HG03108 (cell line): ENCODE measurements around the gene COL10A1.

ENCODE experiments used
- ATAC-seq: cut with Tn5 transposase; IDR thresholded peaks from one replicate; pipeline ENCODE4 v1.9.1; 2021; ENCODE audit warnings: moderate library complexity; ENCODE audit not compliant: unreplicated experiment

Gene COL10A1

DNA sequence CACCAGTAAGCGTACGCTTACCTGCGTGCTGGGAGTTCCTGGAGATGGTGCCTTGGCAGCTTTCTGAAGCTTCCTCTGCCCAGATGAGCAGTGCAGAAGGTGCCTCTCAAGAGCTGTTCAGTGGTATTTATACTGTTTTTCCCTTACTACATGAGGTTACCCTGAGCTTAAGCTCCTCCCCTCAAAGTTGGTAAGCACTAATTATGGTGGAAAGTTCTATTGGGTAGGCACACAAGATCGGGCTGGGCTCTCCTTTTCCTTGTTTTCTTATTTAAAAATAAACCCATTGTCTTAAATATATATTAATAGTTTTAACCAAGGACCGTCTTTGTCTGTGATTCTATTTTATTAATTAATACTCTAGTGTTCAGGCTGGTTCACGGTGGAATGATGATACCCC is at the start of gene COL10A1:
TSS of gene COL10A1 (minus strand) at position 101 of the 400 bp plus-strand sequence. CDS start 640 bp downstream, outside the sequence.
- ATAC-seq, result no peak

DNA sequence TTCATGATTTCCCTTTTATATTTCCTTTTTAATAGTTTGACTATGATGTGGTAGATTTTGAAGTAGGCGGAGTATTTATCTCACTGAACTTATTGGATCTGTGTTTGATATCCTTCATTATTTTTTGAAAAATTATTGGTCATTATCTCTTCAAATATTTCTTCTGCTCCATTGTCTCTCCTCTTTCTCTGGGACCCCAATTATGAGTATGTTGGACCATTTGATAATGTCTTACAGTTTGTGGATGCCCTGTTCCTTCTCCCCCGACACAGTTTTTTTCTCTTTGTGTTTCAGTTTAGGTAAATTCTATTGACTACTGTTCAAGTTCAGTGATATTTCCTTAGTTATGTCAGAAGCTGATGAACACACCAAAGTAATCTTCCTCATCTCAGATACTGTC is 49.4 kb upstream of the COL10A1 start:
- ATAC-seq, result no peak

DNA sequence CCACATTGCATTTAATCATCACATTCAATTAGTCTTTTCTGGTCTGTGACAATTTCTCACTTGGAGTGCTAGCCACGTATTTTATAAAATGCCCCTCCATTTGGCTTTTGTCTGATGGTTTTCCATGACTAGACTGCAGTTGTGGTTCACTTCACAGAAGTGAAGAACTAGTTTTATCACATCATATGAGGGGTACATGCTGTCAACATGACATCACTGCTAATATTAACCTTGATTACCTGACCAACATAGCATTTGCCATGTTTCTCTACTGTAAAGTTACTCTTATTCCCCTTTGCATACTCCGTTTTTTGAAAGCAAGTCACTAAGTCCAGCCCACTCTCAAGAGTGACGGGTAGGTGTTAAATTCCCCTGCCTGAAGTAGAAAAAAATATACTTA is 48.0 kb upstream of the COL10A1 start:
- ATAC-seq, result no peak

DNA sequence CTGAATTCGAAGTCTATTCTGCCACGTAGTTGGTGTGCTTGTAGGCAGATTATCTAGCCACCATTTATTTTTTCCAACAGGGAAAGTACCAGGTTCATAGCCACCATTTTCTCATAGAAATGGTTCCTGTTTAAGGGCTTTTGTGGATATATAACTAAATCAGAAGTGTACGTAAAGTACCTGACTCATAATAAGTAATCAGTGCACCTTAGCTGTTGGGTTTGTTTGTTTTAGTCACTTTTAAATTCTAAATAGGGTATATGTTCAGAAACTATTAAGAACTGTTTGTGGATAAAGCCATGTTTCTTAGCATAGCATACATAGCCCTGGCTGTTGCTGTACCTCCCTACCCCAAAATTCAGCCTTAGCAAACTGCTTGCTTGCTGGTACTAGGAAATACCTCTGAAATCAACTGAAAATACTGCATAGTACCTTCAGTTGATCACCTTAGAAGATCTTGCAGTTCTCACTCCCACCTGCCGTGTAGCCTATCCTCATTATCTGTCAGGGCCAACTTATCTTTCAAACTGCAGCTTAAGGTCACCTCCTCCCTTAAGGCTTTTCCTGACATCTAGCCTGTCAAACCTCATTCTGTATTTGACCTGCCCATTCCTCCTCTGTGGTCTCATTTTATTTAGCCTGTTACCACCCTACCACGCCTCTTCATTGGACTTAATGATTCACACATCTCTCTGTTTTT is 44.6 kb upstream of the COL10A1 start:
- ATAC-seq, result no peak

DNA sequence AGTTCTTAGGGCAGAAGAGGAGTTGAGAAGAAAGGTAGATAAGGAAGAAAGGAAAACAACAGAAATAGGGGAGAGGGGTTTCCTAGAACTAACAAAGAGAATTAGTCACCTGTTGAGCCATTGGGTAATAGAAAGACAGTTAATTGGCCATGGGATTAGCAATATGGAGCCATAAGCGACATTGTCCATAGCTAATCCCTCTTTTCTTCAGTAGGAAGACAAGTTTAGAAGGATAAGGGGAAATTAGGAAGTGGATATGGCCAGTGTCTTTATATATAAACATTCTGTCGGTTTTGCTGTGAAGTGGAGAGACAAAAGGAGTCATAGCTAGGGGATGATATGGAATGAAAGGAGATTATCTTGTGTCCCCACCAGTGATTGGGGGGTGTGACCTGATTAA is 43.9 kb upstream of the COL10A1 start:
- ATAC-seq, result no peak

DNA sequence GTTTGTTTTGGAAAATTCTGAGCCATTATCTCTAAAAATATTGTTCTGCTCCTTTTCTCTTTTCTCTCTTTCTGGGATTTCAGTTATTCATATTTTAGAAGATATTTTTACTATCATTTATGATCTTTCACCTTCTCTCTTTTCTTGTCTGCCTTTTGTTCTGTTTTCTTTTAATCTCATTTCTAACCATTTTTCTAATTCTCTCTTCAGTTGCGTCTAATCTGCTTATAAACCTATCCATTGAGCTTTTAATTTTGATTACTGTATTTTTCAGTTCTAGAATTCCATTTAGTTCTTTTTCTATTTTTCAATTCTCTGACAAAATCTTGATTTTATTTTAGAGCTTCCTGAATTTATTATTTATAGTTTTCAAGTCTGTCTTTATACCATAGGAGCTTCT is 42.2 kb upstream of the COL10A1 start:
- no peak for ATAC-seq

DNA sequence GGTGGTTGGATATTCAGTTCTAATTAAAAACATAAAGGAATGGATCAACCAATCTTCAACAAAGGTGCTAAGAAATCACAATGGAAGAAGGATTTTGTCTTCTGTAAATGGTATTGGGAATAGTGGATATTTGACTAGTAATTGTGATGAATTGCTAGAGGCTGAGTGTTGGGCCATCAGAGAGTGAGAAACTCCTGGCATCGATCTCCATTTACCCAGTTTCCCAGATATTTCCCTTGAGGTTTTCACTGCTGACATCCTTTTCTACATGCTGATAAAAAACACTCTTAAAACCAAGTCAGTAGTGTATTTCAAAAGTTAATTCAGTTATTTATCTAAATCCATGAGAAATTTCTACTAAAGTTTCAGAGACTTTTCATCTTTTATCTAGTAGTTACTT is 40.4 kb upstream of the COL10A1 start:
- no peak for ATAC-seq

DNA sequence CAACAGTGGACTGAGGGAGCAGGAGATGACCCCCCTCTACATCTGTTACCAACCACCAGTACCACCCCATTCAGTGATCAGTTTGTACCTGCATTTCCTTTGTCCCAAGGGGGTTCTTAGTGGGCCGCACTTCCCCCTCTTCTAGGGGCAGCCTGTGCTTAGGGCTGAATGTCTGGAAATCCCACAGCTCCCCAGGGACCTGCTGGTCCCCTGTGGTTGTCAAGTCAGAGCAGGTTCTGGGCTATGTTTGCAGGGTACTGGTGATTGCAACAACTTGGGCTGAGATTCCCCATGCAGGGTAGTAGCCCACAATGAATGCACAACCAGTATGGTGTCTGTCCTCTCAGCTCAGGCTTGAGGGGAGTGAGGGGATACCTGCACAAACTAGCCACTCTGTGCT is 39.7 kb upstream of the COL10A1 start:
- ATAC-seq, result peak; percentile 47

DNA sequence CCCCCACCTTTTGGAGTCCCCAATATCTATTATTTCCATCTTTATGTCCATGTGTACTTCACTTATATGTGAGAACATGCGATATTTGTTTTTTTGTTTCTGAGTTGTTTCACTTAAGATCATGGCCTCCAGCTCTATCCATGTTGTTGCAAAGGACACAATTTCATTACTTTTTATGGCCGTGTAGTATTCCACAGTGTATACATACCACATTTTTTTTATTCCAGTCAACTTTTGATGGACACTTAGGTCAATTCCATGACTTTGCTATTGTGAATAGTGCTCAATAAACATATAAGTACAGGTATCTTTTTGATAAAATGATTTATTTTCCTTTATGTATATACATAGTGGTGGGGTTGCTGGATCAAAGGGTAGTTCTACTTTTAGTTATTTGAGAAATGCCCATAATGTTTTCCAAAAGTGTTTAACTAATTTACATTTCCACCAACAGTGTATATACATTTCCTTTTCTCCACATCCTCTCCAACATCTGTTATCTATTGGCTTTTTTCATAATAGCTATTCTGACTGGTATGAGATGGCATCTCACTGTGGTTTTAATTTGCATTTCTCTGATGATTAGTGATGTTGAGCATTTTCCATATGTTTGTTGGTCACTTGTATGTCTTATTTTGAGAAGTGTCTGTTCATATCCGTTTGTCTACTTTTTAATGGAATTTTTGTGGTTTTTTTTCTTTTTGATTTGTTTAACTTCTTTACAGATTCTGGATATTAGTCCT is 34.0 kb upstream of the COL10A1 start:
- no peak for ATAC-seq

DNA sequence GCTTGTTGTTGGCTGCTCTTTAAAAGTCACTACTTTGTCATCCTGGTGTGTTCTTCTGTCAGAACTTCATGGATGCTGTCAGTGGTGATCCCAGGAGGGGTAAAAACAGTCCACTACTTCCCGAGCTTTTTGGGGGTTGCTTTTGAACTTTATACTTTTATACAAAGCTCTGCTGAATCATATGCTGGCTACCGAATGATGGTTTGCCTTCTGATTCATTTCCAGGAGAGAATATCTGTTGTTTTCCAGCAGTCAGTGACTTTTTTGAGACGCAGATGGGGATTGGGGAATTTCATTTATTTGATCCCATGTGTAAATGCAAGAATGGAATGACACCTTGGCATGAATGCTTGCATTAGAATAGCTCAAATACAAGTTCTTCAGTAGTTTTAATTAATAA is 32.7 kb upstream of the COL10A1 start:
- ATAC-seq, result no peak

DNA sequence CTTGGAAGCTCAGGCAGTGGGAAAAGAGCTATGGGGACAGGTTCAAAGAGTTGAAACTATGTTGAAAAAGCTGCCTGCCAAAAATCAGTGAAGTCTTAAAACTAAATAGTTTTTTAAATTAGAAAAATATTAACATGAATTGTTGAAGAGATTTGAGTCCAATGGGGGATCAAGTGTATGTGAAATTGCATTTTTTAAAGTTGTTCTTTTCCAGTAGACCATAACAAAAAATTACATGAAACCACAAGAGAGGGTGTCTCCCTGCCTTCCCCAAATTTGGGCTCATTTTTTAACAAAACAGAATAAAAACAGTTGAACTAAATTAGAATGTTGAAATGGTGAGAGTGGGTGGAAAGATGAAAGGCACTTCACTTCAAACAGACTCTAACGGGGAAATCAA is 31.5 kb upstream of the COL10A1 start:
- ATAC-seq, result no peak

DNA sequence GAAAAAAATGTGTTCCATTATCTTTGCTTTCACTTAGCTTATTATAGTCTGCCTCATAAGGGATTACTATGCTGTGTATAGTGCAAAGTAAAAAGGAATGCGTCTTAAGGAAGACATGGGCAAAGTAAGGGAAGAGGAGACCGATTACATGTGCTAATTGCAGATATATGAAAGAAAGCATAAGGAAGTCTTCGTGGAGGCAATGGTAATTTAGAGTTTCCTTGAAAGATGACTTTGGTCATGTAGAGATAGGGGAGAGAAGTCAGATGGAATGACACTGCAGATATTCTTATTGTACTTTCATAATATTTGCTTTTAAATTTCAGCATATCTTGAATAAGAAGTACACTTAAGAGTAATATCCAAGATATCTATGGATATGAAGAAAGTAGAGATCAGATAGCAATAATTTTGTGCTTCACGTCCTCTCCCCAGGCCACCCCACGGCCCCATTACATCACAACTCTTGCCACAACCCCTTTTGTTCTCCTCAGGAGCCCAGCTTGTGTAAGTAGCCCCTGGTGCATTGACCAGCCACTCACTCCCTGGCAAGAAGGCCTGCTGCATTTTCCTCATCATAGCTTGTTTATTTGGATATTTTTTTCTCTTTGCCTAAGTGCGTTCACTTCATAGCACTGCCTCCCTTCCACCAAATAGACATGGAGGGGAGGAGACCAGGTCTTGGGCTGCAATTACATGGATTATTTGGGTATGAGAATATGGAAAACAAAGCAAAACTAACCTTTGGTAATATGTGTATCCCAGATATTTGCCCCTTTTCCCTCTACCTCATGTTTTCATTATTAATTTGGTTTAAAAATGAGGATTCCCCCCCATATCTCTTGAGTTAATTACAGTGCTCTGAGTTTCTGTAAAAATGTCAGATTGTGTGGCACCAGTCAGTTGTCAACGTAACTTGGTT is 30.7 kb upstream of the COL10A1 start:
- ATAC-seq, result no peak

DNA sequence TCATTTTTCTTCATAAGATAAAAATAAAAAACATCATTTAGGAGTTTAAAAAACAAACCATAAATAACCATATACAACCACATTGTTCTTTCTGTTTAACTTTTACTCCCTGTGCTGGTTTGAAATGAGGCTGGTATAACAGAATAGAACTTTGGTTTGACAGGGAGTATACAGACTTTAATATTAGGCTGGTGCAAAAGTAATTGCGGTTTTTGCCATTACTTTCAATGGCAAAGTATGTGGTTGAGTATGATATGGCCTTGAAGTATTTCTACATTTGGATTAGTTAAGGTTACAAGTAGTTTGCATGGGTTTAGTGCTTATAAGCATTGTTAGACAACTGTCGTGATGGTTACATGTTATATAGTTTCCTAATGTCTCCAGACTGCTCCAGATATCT is 29.0 kb upstream of the COL10A1 start:
- no peak for ATAC-seq

DNA sequence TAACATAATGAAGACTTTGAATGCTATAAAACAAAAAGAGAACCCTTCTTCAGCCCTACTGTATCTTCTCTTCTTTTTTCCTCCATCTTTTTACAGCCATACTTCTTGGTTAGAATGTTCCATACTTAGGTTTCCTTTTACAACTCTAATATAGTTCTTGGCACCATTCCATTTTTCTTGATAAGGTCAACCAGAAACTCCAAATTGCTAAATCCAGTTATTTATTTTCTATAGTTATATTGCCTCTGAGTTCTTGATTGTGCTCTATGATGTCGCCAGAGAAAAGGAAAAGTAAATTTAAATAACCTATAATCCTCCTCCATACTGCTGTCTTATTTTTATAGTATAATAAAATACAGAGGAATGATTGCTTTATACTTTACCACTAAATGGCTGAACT is 26.7 kb upstream of the COL10A1 start:
- ATAC-seq, result no peak

DNA sequence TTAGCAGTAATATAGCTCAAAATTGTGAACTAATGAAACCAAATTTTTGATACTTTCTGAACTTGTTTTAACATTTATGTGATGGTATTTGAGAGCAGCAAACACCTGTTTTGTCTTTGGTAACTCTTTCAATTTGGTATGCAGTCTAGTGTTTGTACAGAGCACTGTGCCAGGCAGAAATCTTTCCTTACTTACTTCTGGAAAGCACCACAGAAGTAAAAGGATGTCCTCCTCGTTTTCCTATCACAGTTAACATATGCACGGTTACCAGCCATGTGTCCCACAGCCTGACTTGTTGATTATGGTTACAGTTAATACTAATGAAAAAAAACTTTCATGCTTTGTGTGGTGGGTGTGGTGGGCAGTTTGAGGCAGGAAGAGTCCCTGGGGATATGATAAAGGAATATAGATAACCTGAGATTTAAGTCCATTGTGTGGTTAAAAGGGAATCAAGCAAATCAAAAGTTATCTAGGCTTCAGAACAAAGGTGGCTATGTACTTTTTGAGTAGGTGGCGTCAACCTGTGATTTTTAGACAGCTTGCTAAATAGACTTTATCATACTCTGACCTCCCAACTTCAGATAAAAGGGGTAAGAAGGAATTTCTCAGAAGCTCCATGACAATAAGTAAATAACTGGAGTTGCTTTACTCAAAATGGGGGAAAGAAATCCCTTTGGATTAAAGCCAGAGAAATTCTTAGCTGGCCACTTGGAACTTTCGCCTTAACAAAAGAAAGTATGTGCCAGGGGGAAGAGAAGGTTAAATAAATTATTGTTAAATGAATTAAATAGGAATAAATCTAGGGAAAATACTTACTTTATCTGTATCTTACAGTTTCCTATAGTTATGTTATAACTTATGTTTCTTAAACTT is 20.1 kb upstream of the COL10A1 start:
- no peak for ATAC-seq

DNA sequence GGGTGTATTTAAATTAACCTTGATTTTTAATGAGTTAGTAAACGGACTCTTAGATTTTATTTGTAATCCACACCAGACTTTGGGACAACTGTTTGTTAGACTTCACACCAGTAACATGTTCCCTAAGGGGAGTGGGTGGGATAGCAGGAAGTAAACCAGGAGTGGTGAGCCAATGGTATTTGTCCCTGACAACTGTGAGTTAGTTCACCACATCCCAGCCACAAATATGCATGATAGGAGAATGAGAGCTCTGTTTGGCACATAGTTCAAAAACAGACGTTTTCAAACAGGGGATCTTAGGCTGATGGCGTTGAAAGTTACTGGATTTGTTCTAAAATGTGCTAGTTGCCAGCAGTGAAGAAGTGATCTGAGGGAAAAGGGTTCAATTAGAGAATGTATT is 18.7 kb upstream of the COL10A1 start:
- no peak for ATAC-seq

DNA sequence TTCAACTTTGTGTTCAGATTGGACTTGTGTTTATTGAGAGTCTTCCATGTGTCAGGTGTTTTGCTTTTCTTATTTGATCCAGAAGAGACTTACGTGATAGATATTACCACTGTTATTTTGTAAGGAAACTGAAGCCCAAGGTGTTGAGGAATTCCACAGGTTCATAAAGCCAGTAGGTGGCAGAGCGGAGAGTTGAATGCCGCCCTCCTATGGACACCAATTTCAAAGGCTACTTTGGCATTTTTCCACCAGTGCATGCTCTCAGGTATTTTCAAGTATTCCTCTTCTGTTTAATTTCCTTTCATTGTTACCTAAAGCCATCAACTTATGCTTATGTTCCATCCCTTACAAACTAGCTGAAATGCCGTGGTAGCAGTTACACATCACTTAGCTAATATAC is 14.0 kb upstream of the COL10A1 start:
- ATAC-seq, result no peak

DNA sequence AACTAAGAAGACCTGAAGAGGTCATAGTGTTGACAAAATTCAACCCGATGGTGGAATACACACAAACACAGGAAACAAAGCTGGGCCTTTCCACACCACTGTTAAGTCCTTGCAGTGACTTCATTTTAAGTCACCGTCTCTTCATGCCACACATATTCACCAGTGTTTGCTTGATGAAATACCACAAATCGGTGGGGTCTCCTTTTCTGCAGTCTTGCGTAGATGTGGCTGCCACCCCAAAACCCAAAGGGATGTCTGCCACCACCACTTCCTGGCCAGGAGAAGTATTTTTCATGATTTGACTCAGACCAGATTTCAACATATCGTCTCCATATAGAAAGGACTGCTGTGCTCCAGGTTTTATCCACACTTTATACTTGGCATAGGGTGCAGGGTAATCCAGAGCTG is 11.0 kb upstream of the COL10A1 start:
- ATAC-seq, result no peak

DNA sequence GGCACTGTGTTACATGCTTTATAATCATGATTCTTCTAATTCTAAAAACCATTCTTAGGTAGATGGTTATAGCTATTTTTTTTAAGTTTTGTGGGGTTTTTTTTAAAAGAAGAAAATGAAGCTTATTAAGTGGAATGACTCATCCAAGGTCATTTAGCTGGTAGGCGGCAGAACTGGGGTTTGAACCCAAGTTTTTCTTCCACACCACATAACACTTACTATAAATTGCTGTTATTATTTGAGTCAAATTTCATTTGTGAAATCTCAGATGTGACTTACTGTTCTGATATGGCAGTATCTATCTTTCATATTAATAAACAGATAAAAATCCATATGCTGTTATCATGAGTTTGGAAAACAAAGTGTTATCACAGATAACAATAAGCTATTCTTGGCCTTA is 10.4 kb upstream of the COL10A1 start:
- ATAC-seq, result no peak

DNA sequence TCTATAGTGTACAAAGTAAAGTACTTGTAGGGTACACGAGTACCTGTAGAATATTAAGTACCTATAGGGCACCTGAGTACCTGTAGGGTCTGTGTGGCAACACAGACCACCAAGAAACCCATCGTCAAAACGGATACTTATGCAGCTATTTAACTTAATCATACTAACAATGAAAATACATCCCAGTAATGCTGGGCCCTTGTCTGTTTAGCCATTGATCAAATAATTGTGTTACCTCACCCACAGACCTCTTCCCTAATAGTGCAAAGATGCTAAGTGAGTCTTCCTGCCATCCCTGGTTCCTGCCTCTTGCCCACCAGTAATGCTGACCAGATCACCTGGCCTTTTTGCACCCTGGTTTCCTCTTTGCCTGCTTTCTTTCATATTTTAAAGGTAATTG is 7.5 kb upstream of the COL10A1 start:
- ATAC-seq, result no peak
